Measurements from ENCODE around the gene GPN1.
A peak's percentile ranks its signal among the peaks of the same experiment; 100 is the strongest.
"Not testable (repeated sequence)": the region's sequence is repeated elsewhere in the genome, so short reads cannot be mapped to it uniquely, and the experiment has no call there.

Gene GPN1

DNA sequence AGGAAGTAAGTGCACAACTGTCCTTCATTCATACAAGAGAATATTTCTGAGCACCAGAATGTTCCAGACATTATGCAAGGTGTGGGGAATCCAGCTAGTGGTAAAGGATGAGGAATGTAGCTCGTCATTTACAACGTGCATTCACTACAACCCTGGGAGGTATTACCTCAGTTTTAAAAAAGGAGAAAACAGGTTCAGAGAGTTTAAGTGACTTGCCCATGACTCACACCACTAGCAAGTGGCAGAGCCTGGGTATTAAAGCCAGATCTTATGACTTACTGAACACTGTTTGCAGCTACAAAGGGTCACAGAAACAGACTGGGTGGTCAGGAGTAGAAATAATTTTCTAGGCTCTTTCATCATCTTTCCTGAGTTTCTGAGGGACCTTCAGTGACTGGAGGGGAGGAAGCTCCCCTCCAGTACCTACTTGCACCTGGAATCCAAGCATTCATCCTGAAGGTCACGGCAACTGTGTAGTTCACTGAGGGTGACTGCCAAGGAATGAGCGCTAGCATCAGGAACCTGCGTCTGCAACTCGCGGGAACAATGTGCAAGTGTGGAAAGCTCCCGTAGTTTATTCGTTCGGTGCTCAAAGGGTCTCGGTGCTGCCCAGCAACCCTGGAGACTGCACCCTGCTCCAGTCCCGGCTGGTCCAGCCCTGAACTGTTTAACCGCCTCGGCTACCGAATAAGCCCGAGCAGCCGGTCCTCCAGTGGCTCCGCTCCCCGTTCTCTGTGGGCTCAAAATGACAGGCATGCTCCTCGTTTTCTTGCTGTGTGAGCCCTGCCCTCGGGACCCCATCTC lies 685 bp upstream of the GPN1 start:
- no peak for DNase-seq

DNA sequence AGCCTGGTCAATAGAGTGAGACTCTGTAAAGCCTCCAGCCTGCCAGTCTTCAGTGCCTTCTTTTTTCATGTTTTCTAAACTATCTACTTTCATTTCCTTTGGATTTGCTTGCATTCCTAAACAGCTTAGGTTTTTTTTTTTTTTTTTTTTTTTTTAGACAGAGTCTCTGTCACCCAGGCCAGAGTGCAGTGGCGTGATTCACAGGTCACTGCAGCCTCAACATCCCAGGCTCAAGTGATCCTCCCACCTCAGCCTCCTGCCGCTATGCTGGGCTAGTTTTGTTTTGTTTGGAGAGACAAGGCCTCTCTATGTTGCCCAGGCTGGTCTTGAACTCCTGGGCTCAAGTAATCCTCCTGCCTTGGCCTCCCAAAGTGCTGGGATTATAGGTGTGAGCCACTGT lies 1.4 kb downstream of the GPN1 start:
- not testable (repeated sequence) for DNase-seq

DNA sequence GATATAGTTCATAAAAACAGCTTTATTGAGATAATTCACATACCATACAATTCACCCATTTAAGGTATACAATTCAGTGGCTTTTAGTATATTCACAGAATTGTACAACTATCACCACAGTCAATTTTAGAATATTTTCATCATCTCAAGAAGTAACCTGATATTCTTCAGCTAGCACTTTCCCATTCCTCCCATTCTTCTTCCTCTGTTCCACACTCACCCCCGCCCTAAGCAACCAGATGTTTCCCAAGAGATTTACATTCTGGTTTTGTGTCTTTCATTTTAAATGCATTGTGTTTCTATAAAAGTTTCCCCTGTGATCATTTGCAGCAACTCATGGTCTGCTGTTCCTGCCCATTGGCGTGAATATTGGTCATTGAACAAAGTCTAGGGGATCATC lies 5.4 kb downstream of the GPN1 start:
- DNase-seq, result no peak

DNA sequence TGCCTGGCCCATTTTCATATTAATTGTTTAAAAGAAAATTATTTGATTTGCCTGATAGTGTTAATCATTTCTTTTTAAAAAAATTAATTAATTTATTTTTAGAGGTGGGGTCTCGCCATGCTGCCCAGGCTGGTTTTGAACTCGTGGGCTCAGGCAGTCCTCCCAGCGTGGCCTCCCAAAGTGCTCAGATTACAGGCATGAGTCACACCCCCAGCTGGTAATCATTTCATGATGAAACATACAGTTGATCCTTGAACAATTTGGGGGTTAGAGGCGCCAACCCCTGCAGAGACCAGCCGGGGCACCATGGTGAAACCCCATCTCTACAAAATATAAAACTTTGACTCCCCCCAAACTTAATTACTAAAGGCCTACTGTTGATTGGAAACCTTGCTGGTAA lies 7.9 kb downstream of the GPN1 start:
- no peak for DNase-seq

DNA sequence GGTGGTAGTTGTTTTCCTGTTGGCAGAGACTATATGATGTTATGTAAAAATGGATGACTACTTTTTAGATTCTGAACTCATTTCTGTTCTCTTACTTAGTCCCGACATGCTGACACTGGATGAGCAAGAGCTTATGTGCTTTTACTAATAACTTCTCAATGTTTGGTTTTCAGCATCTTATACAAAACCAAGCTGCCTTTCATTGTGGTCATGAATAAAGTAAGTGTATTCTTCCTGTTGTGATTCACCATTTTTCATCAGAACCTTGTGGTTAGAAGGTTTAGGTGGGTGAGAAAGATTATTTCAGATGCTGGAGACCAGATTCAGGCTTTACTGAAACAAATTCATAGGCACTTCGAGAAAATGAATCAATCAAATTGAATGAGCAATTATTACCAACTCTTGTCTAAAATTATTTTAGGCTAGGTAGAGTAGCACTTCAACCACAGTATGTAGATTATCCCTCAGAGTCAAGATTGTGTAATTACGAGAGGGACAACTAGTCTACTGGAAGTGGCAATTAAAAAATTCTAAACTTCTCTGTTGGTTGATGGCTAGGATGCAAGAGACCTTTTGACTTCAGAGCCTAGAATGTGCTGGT lies 9.3 kb downstream of the GPN1 start:
- DNase-seq, result no peak

DNA sequence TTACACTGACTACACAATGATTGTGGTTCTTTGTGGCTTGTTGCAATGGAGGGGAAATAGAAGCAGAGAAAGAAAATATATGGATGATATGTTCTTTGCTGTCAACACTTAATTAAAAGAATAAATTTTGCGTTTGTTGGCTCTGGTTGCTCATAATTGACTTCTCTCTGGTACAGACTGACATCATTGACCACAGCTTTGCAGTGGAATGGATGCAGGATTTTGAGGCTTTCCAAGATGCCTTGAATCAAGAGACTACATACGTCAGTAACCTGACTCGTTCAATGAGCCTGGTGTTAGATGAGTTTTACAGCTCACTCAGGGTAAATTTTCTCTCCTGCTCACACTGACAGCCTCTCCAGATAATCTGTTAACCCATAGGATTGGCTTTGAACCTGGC lies 9.9 kb downstream of the GPN1 start:
- no peak for DNase-seq

DNA sequence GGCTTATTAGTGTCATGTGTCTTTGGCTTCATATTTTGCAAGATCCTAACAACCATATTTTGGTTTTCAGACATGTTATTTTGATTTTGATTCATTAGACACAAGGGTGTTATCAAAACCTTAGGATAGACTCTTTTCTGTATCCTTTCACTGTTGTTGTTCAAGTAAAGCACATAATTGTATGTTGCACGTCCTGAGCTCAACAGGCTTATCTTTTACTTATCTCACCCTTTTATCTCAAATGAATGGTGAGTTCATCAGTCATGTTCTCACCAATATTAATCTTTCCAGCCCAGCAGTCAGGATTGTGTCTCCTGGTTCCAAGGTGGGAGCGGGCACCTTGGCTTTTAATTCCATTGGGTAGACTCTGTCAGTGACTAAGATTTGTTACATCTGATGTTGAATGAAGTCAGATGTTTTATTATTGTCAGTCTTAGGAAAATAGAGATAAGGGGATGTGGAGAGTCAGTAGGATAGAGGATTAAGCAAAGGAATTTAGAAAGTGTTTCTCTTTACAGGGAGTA lies 11.9 kb downstream of the GPN1 start:
- DNase-seq, result no peak

DNA sequence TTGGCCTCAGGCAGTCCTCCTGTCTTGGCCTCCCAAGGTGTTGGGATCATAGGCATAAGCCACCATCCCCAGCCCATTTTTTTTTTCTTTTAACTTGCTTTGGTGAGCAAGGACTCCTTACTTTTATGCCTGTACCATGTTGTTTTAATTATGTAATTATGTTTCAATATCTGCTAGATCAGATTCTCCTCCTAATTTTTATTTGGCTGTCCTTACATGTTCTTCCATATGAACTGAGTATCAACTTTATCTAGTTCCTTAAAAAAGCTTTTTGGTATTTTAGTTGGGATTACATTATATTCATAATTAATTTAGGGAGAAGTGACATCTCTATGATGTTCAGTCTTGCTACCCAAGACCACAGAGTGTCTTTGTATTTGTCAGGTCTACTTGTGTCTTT lies 16.3 kb downstream of the GPN1 start:
- DNase-seq, result no peak

DNA sequence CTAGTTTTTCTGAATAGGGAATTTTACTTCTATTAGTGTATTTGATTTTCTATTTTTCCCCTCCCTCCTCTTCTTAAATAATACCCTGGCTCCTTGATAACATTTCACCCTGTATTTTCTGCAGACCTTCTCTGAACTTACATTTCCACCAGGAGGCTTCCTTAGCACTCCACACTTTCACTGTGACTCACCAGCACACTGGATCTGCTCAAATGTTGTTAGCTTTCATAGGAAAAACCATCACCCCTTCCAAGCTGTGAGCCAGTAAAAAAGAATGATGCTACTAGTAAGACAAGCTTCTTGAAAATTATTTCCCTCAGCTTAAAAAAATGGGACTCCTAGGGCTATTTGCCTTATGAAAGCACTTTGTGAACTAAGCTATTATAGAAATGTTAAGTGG lies 18.4 kb downstream of the GPN1 start:
- no peak for DNase-seq

DNA sequence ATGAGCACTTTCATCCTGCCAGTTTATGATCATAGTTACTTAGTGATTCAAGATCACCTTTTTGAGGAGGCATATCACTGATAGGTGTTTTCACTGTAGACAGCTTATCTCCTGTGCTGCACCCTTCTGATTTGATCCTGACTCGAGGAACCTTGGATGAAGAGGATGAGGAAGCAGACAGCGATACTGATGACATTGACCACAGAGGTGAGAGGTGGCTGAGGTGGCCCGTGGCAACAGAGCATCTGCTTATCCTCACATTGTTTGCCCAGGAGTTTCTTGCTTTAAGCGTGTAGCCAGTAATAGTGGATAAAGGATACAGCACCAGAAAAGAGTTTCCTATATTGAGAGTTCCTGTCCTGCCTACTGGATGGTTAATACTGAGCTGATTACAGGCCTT lies 18.9 kb downstream of the GPN1 start:
- DNase-seq, result no peak

DNA sequence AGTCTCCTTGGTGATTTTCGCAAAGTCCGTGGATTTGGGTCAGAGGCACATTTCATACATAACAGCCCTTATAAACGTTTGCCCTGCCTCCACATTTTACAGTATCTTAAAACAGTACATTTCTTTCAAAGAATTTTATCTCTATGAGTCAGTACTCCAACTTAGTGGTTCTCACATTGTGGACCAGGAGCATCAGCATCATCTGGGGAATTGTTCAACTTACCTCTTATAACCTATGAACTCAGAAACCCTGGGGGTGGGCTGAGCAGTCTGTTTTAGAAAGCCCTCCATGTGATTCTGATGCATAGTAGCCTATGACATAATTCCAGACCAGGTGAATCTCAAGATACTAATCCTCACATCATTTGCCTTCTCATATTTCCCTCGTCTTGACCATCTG lies 22.2 kb downstream of the GPN1 start:
- DNase-seq, result no peak

DNA sequence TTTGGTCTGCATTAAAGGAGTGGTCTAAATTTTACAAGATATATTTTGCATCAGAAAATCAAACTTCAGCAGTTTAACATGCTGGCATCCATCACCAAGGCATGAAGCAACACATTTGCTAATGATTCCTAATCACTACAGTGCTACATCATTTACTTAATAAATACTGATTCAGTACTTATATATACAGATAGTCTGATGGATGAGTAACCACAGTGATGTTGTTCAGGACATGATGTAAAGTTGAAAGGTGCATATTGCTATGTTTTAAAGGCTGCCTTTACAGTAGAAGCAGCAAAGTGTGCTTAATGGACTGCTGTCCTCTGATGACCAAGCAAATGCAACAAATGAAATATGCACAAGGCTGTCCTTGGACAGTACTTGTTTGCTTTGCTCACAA lies 23.5 kb downstream of the GPN1 start:
- DNase-seq, result no peak

DNA sequence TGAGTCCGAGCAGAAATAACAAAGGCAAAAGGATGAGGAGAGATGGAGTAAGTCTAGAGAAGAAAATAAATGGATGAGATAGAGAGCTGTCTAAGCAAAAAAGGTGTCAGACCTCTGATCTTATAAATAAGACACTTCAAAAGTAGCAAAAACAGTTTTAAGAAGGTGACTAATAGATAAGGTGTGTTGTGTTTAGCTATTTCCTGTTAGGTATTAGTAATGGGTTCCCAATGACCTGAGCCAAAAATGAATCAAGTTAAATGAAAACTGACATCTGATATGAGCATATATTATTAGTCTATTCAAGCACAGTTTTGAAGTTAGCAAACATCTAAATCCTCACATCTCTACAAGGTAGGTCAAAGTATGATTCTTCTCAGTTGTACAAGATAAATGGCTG lies 23.9 kb downstream of the GPN1 start:
- DNase-seq, result no peak

DNA sequence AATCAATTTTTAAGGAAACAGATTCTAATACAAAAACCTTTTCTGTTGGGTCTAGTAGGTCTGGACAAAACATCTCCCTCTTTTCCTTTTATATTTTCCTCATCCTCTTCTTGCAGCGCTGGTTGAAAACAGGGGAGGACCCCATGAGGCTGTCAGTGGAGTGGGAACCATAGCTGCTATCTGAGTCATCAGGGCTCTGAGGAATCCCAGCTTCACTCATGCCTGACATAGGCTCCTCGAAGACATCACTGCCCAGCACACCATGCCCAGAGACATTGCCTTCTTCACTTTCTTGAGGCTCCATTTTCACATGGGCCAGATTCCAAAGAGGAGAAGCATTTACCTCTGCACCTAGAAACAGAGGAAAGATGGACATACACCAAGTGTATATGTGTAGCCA lies 24.5 kb downstream of the GPN1 start:
- no peak for DNase-seq

DNA sequence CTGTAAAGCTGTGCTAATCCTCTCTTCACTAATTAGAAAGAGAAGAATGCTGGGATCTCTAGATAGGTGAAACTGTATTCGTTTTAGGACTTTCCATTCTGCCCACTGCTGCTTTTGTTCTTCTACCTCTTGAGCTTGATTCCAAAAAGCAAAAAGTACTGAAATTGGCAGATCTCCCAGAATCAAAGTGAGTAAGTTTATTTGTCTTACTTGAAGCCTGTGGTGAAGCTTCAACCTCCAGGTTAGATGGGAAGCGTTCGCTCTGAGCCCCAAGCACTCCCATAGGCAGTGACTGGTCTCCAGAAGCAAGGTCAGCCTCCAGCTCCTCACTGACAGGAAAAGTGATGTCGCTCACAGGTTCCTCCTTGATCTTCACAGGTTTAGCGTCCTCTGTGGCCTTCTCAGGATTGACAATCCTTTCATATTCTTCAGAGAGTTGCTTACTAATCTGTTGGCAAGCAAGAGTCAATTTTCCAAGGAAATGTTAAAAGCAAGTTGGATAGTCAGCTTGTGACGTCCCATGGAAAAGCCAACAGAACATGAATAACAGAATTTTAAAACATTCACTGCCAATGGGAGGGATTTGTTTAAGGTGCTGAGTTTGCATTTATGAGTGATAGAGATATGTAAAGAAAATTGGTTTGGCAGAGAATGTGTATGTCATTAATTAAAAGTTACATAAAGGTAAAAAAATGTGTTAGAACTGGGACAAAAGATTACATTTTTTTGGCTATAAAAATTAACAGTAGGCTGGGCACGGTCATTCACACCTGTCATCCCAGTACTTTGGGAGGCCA lies 26.5 kb downstream of the GPN1 start:
- DNase-seq, result no peak

DNA sequence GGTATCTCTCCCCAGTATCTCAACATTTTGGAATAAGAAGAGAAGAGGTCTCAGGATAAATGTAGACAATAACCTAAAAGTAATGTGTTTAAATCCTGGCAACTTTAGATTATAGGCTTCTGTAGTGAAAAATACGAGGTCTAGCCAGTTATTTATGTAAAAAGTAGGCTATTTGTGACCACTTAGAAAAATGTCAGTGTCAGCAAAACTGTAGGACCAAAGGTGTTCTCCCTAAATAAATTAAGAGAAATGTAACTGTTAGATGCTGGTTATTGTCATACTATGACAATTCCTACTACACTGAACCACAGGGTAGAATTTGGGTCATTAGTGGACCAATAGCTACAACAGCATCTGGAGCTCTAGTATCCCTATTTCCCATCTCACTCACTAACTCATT lies 32.5 kb downstream of the GPN1 start:
- DNase-seq, result no peak

DNA sequence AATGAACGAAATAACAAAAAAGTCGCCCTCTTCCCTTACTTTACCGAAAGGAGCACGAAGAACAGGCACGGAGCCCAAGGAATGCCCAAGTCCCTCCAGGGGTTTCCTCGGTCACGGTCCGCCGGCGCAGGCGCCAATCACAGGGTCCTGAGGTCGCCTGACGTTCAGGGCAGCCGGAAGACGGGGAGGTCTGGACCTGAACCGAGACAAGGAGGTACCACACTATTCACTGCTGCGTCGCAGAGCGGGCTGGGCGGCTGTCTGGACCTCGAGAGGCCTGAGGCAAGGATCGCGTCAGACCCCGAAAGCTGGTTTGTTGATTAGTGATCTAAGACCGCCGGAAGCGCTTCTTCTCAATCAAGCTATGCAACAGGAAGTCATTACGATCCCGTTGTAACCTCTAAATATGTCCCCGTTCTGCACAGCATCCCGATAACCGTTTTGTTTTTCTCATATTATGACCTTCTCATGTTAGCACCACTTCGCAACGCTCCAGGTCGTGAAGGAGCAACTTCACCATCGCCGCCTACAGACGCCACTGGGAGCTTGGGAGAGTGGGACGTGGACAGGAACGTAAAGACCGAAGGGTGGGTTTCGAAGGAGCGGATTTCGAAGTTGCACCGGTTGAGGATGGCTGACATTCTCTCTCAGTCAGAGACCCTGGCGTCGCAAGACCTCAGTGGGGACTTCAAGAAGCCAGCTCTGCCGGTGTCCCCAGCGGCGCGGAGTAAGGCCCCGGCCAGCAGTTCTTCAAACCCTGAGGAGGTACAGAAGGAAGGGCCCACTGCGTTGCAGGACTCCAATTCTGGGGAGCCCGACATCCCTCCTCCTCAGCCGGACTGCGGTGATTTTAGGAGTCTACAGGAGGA lies 34.7 kb downstream of the GPN1 start, which contains the start of the genes SLC4A1AP and SUPT7L:
Gene SLC4A1AP (plus strand): TSS at position 605 of the 869 bp plus-strand sequence. CDS start 26 bp downstream, at position 631.
Gene SUPT7L (minus strand): TSS at position 330 of the 869 bp plus-strand sequence. CDS start 1,422 bp downstream, outside the sequence.
- DNase-seq, result peak; percentile 55

DNA sequence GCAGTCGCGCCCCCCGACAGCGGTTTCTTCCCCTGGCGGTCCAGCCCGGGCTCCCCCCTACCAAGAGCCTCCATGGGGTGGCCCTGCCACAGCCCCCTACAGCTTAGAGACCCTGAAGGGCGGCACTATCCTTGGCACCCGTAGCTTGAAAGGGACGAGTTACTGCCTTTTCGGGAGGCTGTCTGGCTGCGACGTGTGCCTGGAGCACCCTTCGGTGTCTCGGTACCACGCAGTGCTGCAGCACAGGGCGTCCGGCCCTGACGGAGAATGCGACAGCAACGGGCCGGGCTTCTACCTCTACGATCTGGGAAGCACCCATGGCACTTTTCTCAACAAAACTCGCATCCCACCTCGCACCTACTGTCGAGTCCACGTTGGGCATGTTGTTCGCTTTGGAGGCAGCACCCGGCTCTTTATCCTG lies 35.3 kb downstream of the GPN1 start:
- no peak for DNase-seq

DNA sequence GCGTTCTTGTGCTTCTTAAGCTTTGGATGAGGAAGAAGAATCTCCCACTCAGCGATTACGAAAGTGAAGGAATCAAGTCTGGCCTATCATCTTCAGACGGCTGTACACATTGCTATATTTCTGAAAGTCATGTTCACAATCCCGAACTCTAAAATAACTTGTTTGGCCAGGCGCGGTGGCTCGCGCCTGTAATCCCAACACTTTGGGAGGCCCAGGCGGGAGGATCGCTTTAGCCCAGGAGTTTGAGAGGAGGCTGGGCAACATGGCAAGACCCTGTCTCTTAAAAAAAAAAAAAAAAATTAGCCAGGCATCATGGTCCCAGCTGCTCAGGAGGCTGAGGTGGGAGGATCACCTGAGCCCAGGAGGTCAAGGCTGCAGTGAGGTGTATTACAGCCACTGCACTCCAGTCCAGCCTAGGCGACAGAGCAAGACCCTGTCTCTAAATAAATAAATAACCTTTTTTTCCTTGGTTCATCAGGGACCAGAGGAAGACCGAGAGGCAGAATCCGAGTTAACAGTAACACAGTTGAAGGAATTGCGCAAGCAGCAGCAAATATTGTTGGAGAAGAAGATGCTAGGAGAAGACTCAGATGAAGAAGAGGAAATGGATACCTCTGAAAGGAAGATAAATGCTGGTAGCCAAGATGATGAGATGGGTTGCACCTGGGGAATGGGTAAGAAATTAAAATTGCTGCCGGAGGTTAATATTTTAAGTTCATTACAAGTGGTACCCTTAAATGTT lies 35.9 kb downstream of the GPN1 start:
- DNase-seq, result no peak

DNA sequence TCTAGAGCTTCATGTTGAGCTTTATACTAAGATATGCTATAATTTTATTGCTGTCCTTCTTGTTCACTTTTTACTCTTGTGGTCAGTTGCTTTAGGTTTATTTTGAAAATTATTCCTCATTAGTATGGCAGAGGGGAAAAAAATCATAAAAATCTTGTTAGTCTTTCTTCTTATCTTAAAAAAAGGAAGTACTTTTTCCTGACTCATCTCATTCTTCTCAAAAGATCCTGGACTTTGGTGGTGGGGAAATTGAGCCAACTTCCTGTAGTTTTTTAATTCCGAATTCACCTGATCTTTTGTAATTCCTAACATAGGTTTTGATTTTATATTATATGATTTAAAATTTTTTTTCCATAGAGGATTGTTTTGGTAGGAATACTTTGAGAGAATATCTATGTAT lies 38.6 kb downstream of the GPN1 start:
- no peak for DNase-seq

DNA sequence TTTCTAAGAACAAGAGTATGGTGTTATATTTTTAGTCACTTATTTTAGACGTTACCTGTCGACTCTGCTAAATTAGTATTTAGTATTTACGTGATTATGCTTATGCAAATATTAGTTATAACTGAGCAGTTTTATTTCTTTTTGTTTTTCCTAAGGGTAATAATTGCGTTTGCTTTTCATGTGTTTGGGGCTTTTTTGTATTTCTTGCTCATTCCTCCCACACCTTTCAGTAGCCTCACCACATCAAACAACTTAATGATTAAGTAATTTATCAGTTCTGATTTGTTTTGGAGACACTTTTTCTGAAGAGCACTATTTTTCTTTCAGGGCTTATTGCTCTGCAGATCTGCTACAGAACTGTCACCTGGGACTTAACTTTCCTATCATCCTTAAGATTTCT lies 42.4 kb downstream of the GPN1 start:
- DNase-seq, result no peak

All from NCI-H1092 (cell line).